CD8-positive, alpha-beta memory T cell (primary cell): ENCODE results near the gene ROM1. TPM values are rescaled to one million over a fixed set of nuclear protein-coding genes. Genes with fewer than 3 reads are reported as not detected.
"Not testable (repeated sequence)": the region's sequence is repeated elsewhere in the genome, so short reads cannot be mapped to it uniquely, and the experiment has no call there.

Experiments used
- CTCF ChIA-PET: fragments of 350-600 bp; sonication (Branson Sonifier 250); formaldehyde crosslinking; loops from one replicate; lab custom pipeline; 2021; ENCODE audit warnings: antibody characterized with exemption; lab: Charles Lee
- POLR2A ChIA-PET: fragments of 350-600 bp; sonication (Branson Sonifier 250); formaldehyde crosslinking; loops from one replicate; lab custom pipeline; 2021; ENCODE audit warnings: antibody characterized with exemption; lab: Charles Lee
- DNase-seq, 5 donors: peaks; one replicate each; pipeline versions ENCODE4 v3.0.0 to v3.0.0-alpha.2; 2020 to 2022; ENCODE audit warnings: mixed read lengths in 1 of 5
- H3K27ac ChIP-seq: one replicate; pipeline ENCODE4 v1.7.0; 2013; ENCODE audit warnings: low read depth, mild to moderate bottlenecking, low read length, moderate library complexity
- H3K27me3 ChIP-seq: 2 replicates; pipeline ENCODE4 v1.7.0; 2013; ENCODE audit warnings: low read length, mild to moderate bottlenecking; ENCODE audit not compliant: insufficient read depth, poor library complexity, severe bottlenecking
- H3K36me3 ChIP-seq: 2 replicates; pipeline ENCODE4 v1.7.0; 2013; ENCODE audit warnings: mild to moderate bottlenecking, low read length, moderate library complexity; ENCODE audit not compliant: insufficient read depth
- H3K4me1 ChIP-seq: 2 replicates; pipeline ENCODE4 v1.7.0; 2013; ENCODE audit warnings: mild to moderate bottlenecking, low read length, moderate library complexity; ENCODE audit not compliant: insufficient read depth
- H3K4me3 ChIP-seq: 2 replicates; pipeline ENCODE4 v1.7.0; 2013; ENCODE audit warnings: mild to moderate bottlenecking, low read length
- H3K9me3 ChIP-seq: 2 replicates; pipeline ENCODE4 v1.7.0; 2013; ENCODE audit warnings: mild to moderate bottlenecking, low read length
- H3K27ac Mint-ChIP-seq, 8 donors: one replicate each; pipeline ENCODE4 v1.8.0; 2020 to 2021; ENCODE audit warnings: mixed read lengths in 8 of 8, mild to moderate bottlenecking in 6 of 8, inconsistent platforms in 3 of 8, moderate library complexity in 3 of 8
- H3K27me3 Mint-ChIP-seq, 2 donors: one replicate each; pipeline ENCODE4 v1.8.0; 2020 to 2021; ENCODE audit warnings: mixed read lengths in 2 of 2, mild to moderate bottlenecking in 1 of 2, moderate library complexity in 1 of 2
- H3K36me3 Mint-ChIP-seq, 3 donors: one replicate each; pipeline ENCODE4 v1.8.0; 2020 to 2021; ENCODE audit warnings: mixed read lengths in 3 of 3, inconsistent platforms in 1 of 3, mild to moderate bottlenecking in 1 of 3
- H3K4me1 Mint-ChIP-seq, 3 donors: one replicate each; pipeline ENCODE4 v1.8.0; 2020 to 2021; ENCODE audit warnings: mixed read lengths in 3 of 3, inconsistent platforms in 1 of 3, mild to moderate bottlenecking in 1 of 3
- H3K4me3 Mint-ChIP-seq, 7 donors: one replicate each; pipeline ENCODE4 v1.8.0; 2020 to 2021; ENCODE audit warnings: mixed read lengths in 7 of 7, mild to moderate bottlenecking in 6 of 7, moderate library complexity in 4 of 7, inconsistent platforms in 2 of 7
- H3K9me3 Mint-ChIP-seq, 5 donors: one replicate each; pipeline ENCODE4 v1.8.0; 2020 to 2022; ENCODE audit warnings: mixed read lengths in 5 of 5, mild to moderate bottlenecking in 3 of 5, moderate library complexity in 2 of 5, inconsistent platforms in 1 of 5
- polyA plus RNA-seq: library from polyadenylated mRNA; unstranded; fragments of 300-500 nt; fragmentation: Illumina TruSeq; gene quantifications from one replicate; pipeline ENCODE4 v1.2.3, GENCODE V29; 2021
- total RNA-seq, 2 experiments: library from RNA; stranded (reverse); gene quantifications; one replicate each; pipeline ENCODE4 v1.2.3, GENCODE V29; 2021

ROM1 gene
- total and polyA plus RNA-seq, 3 experiments from 2014 or later: 1.7 to 5.3 (median 4.9) TPM

- H3K27me3 ChIP-seq, H3K4me3 ChIP-seq, H3K9me3 ChIP-seq, H3K27me3 Mint-ChIP-seq, DNase-seq, H3K27ac ChIP-seq, POLR2A ChIA-PET, H3K9me3 Mint-ChIP-seq: not testable (repeated sequence)
- H3K4me3 Mint-ChIP-seq: peak overlapping the region in 4 of 7 donors; percentile 21 to 98 (median 56)
- CTCF ChIA-PET: interaction anchor here (1.3 to 4.5 kb wide), 3 partner anchors 11 to 20 kb away, joined by 4 to 21 read pairs (median 4); partner anchors contain the start of gene TUT1
- peaks cover 13 to 80% (median 18%) of the 10 kb centered on the region in 3 donors for H3K36me3 Mint-ChIP-seq
- Histone ChIP-seq H3K36me3 (peaks cover 33% of the 10 kb centered on the region), H3K4me1 (peaks cover 24% of the 10 kb centered on the region)
- H3K4me1 Mint-ChIP-seq: peaks cover 53 to 69% (median 62%) of the 10 kb centered on the region in 3 donors
- peak overlapping the region; percentile 3 to 98 (median 76) for H3K27ac Mint-ChIP-seq
Observed at GRCh38 chr11:62571493-62571892, 41.6 kb upstream of the ROM1 start.

- H3K4me3 ChIP-seq: peak overlapping the region; percentile 84
- peak overlapping the region; percentile 90 to 98 (median 96) for H3K4me3 Mint-ChIP-seq
Observed at GRCh38 chr11:62572431-62572830, 40.6 kb upstream of the ROM1 start.

GRCh38 chr11:62573006-62573591 lies 40.0 kb upstream of the ROM1 start:
- Mint-ChIP-seq H3K4me1 (peaks cover 46 to 59% (median 52%) of the 10 kb centered on the region in 3 donors), H3K27me3 (no peaks in the 10 kb centered on the region), H3K27ac (peak overlapping the region; percentile 85 to 97 (median 95)), H3K9me3 (no peaks in the 10 kb centered on the region), H3K4me3 (peak overlapping the region; percentile 90 to 98 (median 96)), H3K36me3 (peaks cover 10 to 83% (median 12%) of the 10 kb centered on the region in 3 donors)
- H3K9me3 ChIP-seq: no peaks in the 10 kb centered on the region
- H3K27ac ChIP-seq: peak overlapping the region; percentile 77
- ChIA-PET CTCF (interaction anchor here (0.8 to 4.5 kb wide), 15 partner anchors 12 to 154 kb away, joined by 3 to 21 read pairs (median 5); partner anchors contain the start of genes B3GAT3, C11orf98, CSKMT and HNRNPUL2), POLR2A (interaction anchor here (0.8 to 3.0 kb wide), 14 partner anchors 17 to 214 kb away, joined by 3 to 49 read pairs (median 6); partner anchors contain the start of genes AHNAK, B3GAT3, C11orf98 and CSKMT)
- peak in 2 of 5 donors; percentile 50 to 53 for DNase-seq
- peaks cover 39% of the 10 kb centered on the region for H3K36me3 ChIP-seq
- peak overlapping the region; percentile 84 for H3K4me3 ChIP-seq
- no peaks in the 10 kb centered on the region for H3K27me3 ChIP-seq
- H3K4me1 ChIP-seq: peaks cover 24% of the 10 kb centered on the region

More at GRCh38 chr11:62572431-62572830, 40.6 kb upstream of the ROM1 start:
- DNase-seq: no peak
- Histone ChIP-seq H3K4me1 (peaks cover 24% of the 10 kb centered on the region), H3K27me3 (no peaks in the 10 kb centered on the region), H3K36me3 (peaks cover 36% of the 10 kb centered on the region), H3K27ac (peak overlapping the region; percentile 77), H3K9me3 (no peaks in the 10 kb centered on the region)
- Mint-ChIP-seq H3K9me3 (no peaks in the 10 kb centered on the region), H3K4me1 (peaks cover 47 to 61% (median 53%) of the 10 kb centered on the region in 3 donors), H3K27ac (peak overlapping the region; percentile 85 to 97 (median 95)), H3K27me3 (no peaks in the 10 kb centered on the region), H3K36me3 (peaks cover 10 to 80% (median 12%) of the 10 kb centered on the region in 3 donors)
- CTCF ChIA-PET: interaction anchor here (1.4 to 4.5 kb wide), 4 partner anchors 12 to 147 kb away, joined by 3 to 21 read pairs (median 11); no protein-coding TSS in a partner anchor
- POLR2A ChIA-PET: interaction anchor here (0.8 to 3.0 kb wide), 2 partner anchors 17 to 29 kb away, joined by 3 to 19 read pairs; partner anchors contain the start of gene MTA2

- no peaks in the 10 kb centered on the region for H3K27me3 Mint-ChIP-seq
- ChIA-PET POLR2A (interaction anchor here (0.6 to 3.0 kb wide), 19 partner anchors 14 to 466 kb away, joined by 3 to 49 read pairs (median 5); partner anchors contain the start of genes AHNAK, B3GAT3, C11orf98 and CSKMT), CTCF (interaction anchor here (0.7 to 2.8 kb wide), 15 partner anchors 12 to 258 kb away, joined by 3 to 17 read pairs (median 4); partner anchors contain the start of genes B3GAT3, C11orf98, CSKMT and HNRNPUL2)
- H3K27me3 ChIP-seq: no peaks in the 10 kb centered on the region
- DNase-seq: peak; percentile 96 to 100 (median 99)
- peaks cover 24% of the 10 kb centered on the region for H3K4me1 ChIP-seq
- peaks cover 10 to 84% (median 13%) of the 10 kb centered on the region in 3 donors for H3K36me3 Mint-ChIP-seq
- peak within 1 kb of the TSS; percentile 94 for H3K4me3 ChIP-seq
- H3K4me1 Mint-ChIP-seq: peaks cover 46 to 59% (median 52%) of the 10 kb centered on the region in 3 donors
- peak within 1 kb of the TSS; percentile 90 to 97 (median 95) for H3K27ac Mint-ChIP-seq
- peaks cover 39% of the 10 kb centered on the region for H3K36me3 ChIP-seq
- peak within 1 kb of the TSS; percentile 90 to 98 (median 96) for H3K4me3 Mint-ChIP-seq
- no peaks in the 10 kb centered on the region for H3K9me3 ChIP-seq
- peak within 1 kb of the TSS; percentile 93 for H3K27ac ChIP-seq
- no peaks in the 10 kb centered on the region for H3K9me3 Mint-ChIP-seq
Observed at GRCh38 chr11:62573592-62574362, 39.3 kb upstream of the ROM1 start, which contains the start of gene EEF1G. EEF1G (minus strand) TSS chr11:62573891; CDS start chr11:62573842, 49 bp downstream.

- DNase-seq: peak in 1 of 5 donors; percentile 46
- Histone ChIP-seq H3K36me3 (peaks cover 37% of the 10 kb centered on the region), H3K4me3 (peak overlapping the region; percentile 94), H3K27ac (peak overlapping the region; percentile 93), H3K27me3 (no peaks in the 10 kb centered on the region), H3K4me1 (peaks cover 24% of the 10 kb centered on the region), H3K9me3 (no peaks in the 10 kb centered on the region)
- Mint-ChIP-seq H3K27ac (peak overlapping the region; percentile 90 to 97 (median 94)), H3K27me3 (no peaks in the 10 kb centered on the region), H3K4me3 (peak overlapping the region; percentile 90 to 98 (median 96)), H3K9me3 (no peaks in the 10 kb centered on the region), H3K36me3 (peaks cover 10 to 85% (median 13%) of the 10 kb centered on the region in 3 donors), H3K4me1 (peaks cover 46 to 56% (median 50%) of the 10 kb centered on the region in 3 donors)
- ChIA-PET POLR2A (interaction anchor here (0.6 to 3.0 kb wide), 22 partner anchors 13 to 467 kb away, joined by 3 to 49 read pairs (median 4); partner anchors contain the start of genes AHNAK, B3GAT3, C11orf98 and CSKMT), CTCF (interaction anchor here (0.7 to 2.8 kb wide), 17 partner anchors 11 to 257 kb away, joined by 3 to 17 read pairs (median 3); partner anchors contain the start of genes B3GAT3, C11orf98, CSKMT and HNRNPUL2)
Observed at GRCh38 chr11:62574363-62575071, 38.5 kb upstream of the ROM1 start.

DNA sequence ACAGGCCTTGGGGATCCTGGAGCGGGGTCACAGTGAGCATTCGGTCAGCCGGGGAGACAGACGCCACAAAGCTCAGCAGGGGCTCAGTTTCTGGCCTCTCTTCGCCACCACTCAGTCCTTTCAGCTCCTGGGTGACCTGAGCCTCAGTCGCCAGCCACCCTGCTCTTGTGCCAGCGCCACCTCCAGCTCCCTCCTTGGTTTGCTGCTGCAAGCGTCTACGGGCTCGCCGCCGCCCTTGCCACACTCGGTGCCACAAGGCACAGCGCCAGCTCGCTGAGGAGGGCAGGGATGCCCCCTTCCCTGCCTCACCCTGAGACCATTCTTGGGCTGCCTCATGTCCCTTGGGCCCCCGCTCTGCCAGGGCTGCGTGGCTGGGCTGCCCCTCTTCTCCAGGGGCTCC lies 37.9 kb upstream of the ROM1 start:
- peaks cover 31% of the 10 kb centered on the region for H3K36me3 ChIP-seq
- Mint-ChIP-seq H3K27ac (peak overlapping the region; percentile 85 to 97 (median 93)), H3K4me1 (peaks cover 43 to 50% (median 46%) of the 10 kb centered on the region in 3 donors), H3K9me3 (no peaks in the 10 kb centered on the region), H3K36me3 (peaks cover 10 to 79% (median 13%) of the 10 kb centered on the region in 3 donors), H3K27me3 (no peaks in the 10 kb centered on the region), H3K4me3 (peak overlapping the region; percentile 90 to 98 (median 96))
- peak overlapping the region; percentile 94 for H3K4me3 ChIP-seq
- ChIA-PET CTCF (interaction anchor here (0.7 to 2.8 kb wide), 7 partner anchors 13 to 150 kb away, joined by 3 to 17 read pairs (median 6); partner anchors contain the start of gene TUT1), POLR2A (interaction anchor here (0.9 to 2.3 kb wide), 6 partner anchors 13 to 90 kb away, joined by 4 to 49 read pairs (median 5); partner anchors contain the start of genes C11orf98, CSKMT, GANAB and INTS5)
- peak in 1 of 5 donors; percentile 44 for DNase-seq
- H3K27ac ChIP-seq: no peak overlapping the region
- H3K9me3 ChIP-seq: no peaks in the 10 kb centered on the region
- peaks cover 24% of the 10 kb centered on the region for H3K4me1 ChIP-seq
- H3K27me3 ChIP-seq: no peaks in the 10 kb centered on the region
